Calu3 (cell line): ENCODE data around the gene CALN1. TPM values are rescaled to one million over a fixed set of nuclear protein-coding genes. Genes with fewer than 3 reads are reported as not detected.

ENCODE experiments used
- BruUV-seq: library from RNA; stranded (reverse); fragments of 400-500 nt; replicated peaks from 2 replicates; lab custom pipeline; 2021; lab: Mats Ljungman, UMichigan
- CTCF ChIA-PET: fragments of 300-600 bp; sonication (Branson Sonifier 250); formaldehyde crosslinking; loops from one replicate; lab custom pipeline; 2022; ENCODE audit warnings: antibody characterized with exemption; lab: Charles Lee
- DNase-seq: peaks from one replicate; pipeline ENCODE4 v3.0.0; 2022
- H3K27ac Mint-ChIP-seq: one replicate; pipeline ENCODE4 v1.8.0; 2022; ENCODE audit warnings: mixed read lengths; ENCODE audit not compliant: unreplicated experiment
- H3K27me3 Mint-ChIP-seq: one replicate; pipeline ENCODE4 v1.8.0; 2022; ENCODE audit warnings: mixed read lengths; ENCODE audit not compliant: unreplicated experiment
- H3K36me3 Mint-ChIP-seq: one replicate; pipeline ENCODE4 v1.8.0; 2022; ENCODE audit warnings: mild to moderate bottlenecking, moderate library complexity, mixed read lengths; ENCODE audit not compliant: insufficient read depth, unreplicated experiment
- H3K4me1 Mint-ChIP-seq: one replicate; pipeline ENCODE4 v1.8.0; 2022; ENCODE audit warnings: mild to moderate bottlenecking, low read depth, mixed read lengths; ENCODE audit not compliant: unreplicated experiment
- H3K4me3 Mint-ChIP-seq: one replicate; pipeline ENCODE4 v1.8.0; 2022; ENCODE audit warnings: mild to moderate bottlenecking, low read depth, moderate library complexity, mixed read lengths; ENCODE audit not compliant: unreplicated experiment
- H3K9me3 Mint-ChIP-seq: one replicate; pipeline ENCODE4 v1.8.0; 2022; ENCODE audit warnings: low read depth, mixed read lengths; ENCODE audit not compliant: unreplicated experiment
- CTCF ChIP-seq: fragments of 200-600 bp; IDR thresholded peaks from one replicate; pipeline ENCODE4 v1.8.0; 2022; ENCODE audit warnings: antibody characterized with exemption; ENCODE audit not compliant: unreplicated experiment
- intact Hi-C: fragments of 100-400 bp; cut with micrococcal nuclease; formaldehyde crosslinking; loops from one replicate; pipeline ENCODE4 v1.10.0; 2022; ENCODE audit not compliant: unreplicated experiment
- total RNA-seq: library from RNA; stranded (reverse); gene quantifications from 2 replicates; pipeline ENCODE4 v1.2.3, GENCODE V29; 2022

CALN1 gene
- total RNA-seq, 1 experiment from 2014 or later, result not detected

GRCh38 chr7:72265071-72265904 is 146.8 kb downstream of the CALN1 start:
- no TSS peak for BruUV-seq
- CTCF ChIA-PET, result no interaction called here
- DNase-seq, result no peak
- Mint-ChIP-seq H3K36me3 (no peaks in the 10 kb centered on the region), H3K9me3 (peaks cover 4% of the 10 kb centered on the region), H3K27me3 (no peaks in the 10 kb centered on the region), H3K4me3 (no peak overlapping the region), H3K4me1 (no peaks in the 10 kb centered on the region), H3K27ac (no peak overlapping the region)
- no peak for TF ChIP-seq CTCF
- intact Hi-C loops, result no loop called here

- intact Hi-C loops, result no loop called here
- Mint-ChIP-seq H3K36me3 (no peaks in the 10 kb centered on the region), H3K4me1 (no peaks in the 10 kb centered on the region), H3K27ac (no peak overlapping the region), H3K9me3 (peaks cover 2% of the 10 kb centered on the region), H3K27me3 (no peaks in the 10 kb centered on the region), H3K4me3 (no peak overlapping the region)
- CTCF ChIA-PET, result no interaction called here
- BruUV-seq, result no TSS peak
- TF ChIP-seq CTCF, result no peak
- DNase-seq, result no peak
Observed at GRCh38 chr7:72260406-72260805, 151.7 kb downstream of the CALN1 start.

GRCh38 chr7:72258074-72258473 is 154.1 kb downstream of the CALN1 start:
- H3K27me3 Mint-ChIP-seq, result no peaks in the 10 kb centered on the region
- TF ChIP-seq CTCF, result no peak
- no peaks in the 10 kb centered on the region for H3K36me3 Mint-ChIP-seq
- no peak for DNase-seq
- CTCF ChIA-PET, result no interaction called here
- H3K9me3 Mint-ChIP-seq, result peaks cover 2% of the 10 kb centered on the region
- no peak overlapping the region for H3K4me3 Mint-ChIP-seq
- no peaks in the 10 kb centered on the region for H3K4me1 Mint-ChIP-seq
- intact Hi-C loops, result no loop called here
- no TSS peak for BruUV-seq
- H3K27ac Mint-ChIP-seq, result no peak overlapping the region

- intact Hi-C loops, result no loop called here
- CTCF ChIA-PET, result no interaction called here
Observed at GRCh38 chr7:72254455-72254854, 157.7 kb downstream of the CALN1 start.

More at GRCh38 chr7:72254455-72254854, 157.7 kb downstream of the CALN1 start:
- Mint-ChIP-seq H3K27ac (no peak overlapping the region), H3K27me3 (no peaks in the 10 kb centered on the region), H3K4me1 (no peaks in the 10 kb centered on the region), H3K4me3 (no peak overlapping the region), H3K9me3 (no peaks in the 10 kb centered on the region), H3K36me3 (peaks cover 4% of the 10 kb centered on the region)
- no peak for TF ChIP-seq CTCF
- DNase-seq, result no peak
- BruUV-seq, result no TSS peak
